Non-pigmented ciliary epithelial cell (primary cell): Measurements from ENCODE around the gene TAF8.

ENCODE experiments used
- DNase-seq: peaks from one replicate; pipeline ENCODE4 v3.0.0-alpha.2; 2010; ENCODE audit warnings: low read depth

The TAF8 gene

DNA sequence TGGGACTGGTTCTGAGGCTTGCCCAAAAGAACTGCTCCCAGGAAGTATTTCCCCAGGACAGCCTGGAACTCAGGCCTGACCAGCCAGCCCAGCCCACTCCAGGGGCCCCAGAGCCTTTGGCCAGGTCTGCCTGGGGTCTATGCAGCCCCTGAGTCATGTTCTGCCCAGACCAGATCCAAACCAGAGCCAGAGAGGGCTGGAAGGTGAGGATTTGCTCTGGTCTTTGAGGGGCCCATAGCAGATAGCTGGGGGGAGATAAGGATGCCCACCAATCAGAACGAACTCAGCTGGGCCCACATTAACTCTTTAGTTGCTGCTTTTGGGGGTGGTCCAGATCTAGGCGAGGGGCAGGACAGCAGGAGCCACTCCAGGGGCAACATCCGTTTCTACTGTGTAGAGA, 75.3 kb downstream of the TAF8 start:
- no peak for DNase-seq

DNA sequence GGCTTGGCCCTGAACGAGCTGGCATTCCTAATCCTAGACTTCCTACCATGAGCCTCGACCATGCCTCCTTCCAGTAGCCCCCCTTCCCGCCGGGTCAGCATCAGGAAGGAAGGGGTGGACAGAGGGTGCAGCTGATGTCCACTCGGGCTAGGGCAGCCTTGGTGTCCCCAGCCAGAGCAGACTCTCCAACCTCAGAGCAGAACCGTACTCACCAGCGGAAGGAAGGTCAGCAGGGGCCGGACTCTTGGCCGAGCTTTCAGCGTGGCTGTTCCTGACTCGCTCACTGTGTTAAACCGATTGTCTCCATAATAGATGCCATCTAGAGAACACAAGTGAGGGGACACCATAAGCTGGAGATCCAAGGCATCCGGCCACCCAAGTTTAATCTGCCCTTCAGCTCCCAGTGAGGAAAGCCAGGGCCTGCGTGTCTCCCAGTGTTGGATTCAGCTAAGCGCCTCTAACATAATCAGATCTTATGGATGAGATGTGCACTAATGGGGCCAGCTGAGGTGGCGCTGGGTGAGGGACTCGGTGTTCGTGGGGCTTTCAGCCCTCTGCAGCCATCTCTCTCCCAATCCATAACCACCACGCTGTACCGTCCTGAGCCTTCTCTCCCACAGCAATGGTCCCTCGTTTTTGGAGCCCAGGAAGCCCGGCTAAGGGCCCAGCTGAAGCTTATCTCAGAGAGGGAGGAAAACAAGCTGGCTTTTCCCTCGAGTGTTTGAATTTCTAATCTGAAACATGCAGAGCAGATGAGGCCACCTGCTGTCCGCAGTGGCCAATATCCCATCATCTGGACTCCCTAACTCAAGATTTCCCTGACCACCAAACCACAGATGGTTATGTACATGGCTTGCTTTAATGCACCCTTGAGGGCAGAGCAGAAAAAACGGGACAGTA, 78.4 kb downstream of the TAF8 start:
- no peak for DNase-seq

DNA sequence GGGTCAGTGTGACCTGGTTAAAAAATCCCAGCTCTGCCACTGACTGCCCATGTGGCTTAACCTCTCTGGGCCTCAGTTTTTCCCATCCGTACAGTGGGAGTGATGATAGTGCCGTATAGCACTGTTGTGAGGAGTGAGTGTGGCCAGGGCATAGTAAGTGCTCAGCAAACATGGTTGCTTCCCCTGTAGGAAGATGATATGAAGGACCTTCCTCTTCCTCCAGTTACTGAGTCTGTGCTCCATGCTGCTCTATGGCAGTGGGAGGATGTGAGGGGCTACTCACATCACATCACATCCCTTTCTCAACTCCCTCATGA, 79.0 kb downstream of the TAF8 start:
- no peak for DNase-seq

DNA sequence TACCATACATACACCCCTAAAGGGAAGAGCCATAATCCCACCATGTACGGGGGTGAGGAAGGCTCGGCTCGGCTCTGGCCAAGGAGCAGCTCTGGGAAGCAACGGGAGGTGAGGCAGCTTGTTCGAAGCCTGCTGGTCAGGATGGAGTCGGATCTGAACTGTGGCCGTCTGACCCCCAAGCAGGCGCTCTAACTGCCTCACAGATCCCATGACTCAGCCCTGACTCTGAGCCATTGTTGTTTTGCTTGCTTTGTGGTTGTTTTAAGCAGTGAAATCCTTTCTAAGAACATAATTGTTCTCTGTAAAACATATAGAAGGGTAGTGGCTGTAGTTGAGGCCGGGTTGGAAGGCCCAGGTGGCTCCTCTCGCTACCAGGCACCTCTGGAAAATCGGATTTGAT, 81.2 kb downstream of the TAF8 start:
- DNase-seq: peak; percentile 75

DNA sequence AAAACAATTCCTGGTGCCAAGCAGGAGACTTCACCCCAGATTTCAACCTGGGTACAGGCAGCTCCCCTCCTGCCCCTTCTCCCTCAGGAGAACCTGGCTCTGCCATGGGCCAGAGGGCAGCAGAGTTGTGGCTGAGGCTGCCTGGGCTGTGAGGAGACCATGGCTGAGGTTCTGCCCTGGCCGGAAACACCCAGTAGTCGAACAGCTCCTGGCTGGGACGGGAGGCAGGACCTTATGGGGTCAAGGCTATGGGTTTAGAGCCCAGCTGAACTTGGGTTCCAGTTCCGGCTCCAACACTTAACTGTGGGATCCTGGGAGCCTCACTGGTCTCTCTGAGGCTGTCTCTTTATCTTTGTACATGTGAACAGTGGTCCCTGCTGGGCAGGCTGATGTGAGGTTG, 83.6 kb downstream of the TAF8 start:
- no peak for DNase-seq

DNA sequence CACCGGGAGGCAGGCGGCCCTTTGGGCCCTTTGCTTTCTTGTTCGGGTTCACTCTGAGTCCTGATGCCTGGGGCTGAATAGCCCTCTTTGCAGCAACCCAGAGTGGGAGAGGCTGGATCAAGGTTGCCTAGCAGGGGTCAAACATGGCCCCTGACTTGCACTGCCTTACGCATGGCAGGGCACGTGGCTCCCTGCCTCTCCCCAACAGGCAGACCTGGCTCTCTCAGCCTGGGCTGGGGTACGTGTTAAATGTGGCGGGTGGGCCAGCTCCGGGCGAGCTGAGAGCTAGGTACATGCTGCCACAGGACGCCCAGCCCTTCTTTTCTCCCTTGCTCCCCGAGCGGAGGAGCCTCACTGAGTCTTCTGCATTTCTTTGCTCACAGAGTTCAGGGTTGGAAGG, 84.8 kb downstream of the TAF8 start:
- no peak for DNase-seq

DNA sequence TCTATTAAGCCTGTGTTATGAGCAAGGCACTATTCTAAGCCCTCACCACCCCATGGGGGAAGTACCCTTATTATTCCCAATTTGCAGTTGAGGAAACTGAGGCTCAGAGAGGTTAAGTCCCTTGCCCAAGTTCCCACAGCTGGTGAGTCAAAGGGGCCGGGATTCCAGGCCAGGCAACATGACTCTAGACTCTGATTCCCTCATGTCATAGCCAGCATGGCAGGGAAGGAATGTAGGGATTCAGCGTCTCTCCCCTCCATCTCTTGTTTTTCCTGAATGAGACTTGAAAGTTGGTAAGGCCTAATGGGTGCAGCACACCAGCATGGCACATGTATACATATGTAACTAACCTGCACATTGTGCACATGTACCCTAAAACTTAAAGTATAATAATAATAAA, 85.4 kb downstream of the TAF8 start:
- no peak for DNase-seq

DNA sequence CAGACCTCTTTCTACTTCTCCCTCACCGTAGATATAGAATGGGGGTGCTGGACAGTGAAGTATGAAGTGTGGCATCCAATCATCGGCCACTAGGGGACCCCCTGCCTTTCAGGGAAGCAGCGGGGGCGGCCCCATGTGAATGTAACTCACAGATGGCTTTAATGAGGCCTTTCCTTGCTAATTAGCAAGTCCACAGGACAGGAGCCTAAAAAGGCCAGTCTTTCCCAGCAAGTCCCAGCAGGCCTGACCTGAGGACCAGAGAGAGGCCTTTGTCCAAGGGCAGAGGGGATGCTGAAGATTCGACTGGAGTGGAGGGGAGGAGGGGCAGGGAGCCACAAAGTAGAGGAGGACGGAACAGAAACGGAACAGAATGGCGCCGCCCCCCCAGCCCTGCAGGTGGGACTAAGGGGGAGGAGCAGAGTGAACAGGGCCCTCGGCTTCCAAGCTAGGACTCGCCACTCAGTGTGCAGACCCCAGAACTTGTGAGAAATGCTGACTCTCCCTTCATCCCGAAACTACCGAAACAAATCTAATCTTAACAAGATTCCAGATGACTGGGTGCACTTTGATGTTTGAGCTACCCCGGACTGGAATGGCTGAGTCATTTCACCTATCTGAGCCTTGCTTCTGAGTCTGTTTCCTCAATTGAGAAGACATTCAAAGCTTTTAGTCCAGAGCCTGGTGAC, 86.3 kb downstream of the TAF8 start:
- peak; percentile 63 for DNase-seq
